SHP77 treated with DMSO at 0.1 percent for 48 hours (cell line): ENCODE measurements around the gene MAD1L1.

Experiments
- DNase-seq: peaks from one replicate; lab custom pipeline; 2025; lab: John Stamatoyannopoulos, UW

MAD1L1 gene

DNA sequence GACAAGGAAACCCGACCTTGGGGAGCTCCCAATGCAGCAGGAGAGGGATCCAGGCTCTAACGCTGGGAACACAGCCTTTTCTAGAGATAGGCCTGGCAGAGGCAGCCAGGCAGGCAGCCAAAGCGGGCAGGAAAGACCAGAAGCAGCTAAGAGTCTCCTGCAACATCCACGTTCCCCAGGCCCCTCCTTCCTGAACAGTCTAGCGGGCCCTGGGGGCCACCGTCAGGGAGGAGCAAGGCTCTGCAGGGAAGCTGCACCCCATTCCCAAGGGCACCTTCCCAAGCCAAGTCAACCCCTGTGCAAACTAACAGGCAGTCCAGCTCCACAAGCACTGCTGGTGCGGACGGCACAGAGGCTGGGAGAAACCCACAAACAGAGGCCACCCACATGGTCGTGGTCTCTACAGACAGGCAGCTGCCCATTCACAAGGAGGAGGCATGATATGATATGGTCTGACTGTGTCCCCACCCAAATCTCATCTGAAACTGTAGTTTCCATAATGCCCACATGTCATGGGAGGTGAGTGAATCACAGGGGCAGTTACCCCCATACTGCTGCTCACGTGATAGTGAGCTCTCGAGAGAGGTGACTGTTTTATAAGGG, 115.7 kb downstream of the MAD1L1 start:
- DNase-seq: no peak

DNA sequence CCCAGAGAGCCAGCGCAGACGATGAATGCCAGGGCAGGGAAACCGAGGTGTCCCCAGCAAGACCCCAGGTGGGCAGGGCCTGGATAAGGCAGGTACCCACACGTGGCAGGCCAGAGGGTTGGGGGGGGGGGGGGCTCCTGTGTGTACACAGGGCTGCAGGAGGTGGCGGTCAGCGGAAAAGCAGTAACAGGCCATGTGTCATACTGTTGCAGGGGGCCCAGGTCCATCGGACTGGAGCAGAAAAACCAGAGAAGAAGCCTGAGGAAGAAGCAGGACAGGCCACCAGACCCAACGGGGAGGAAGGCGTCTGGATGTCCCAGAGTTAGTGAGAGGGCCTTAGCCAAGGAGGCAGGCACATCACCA, 116.3 kb downstream of the MAD1L1 start:
- DNase-seq: no peak

DNA sequence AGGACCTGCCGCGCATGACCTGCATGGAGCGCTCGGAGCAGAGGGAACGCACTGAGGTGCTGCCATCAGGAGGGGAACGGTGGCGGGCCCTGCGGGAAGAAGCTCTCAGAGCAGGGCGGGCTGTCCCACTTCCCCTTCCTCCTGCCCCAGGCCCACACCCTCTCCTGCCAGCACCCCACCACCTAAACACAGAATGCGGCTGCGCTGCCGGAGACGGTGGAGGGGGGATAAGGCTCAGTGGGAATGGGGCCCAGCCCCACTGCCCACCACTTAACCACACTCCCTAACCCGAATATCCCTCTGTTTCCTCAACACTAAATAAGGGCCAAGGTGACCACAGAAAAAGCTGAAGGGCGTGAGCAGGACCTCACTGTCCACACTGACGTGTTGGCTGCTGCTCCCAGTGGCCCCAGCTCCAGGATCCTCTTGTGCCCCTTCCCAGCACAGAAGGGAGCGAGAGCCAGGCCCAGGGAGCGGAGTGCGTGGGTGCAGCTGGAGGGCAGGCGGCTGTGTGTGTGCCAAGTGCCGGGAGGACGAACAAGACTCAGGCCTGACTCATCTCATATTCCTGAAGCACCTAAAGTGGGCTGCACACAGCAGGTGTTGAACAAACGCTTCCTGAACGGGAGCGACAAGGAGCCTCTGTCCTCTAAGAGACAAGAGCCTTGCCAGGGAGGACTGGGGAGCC, 116.8 kb downstream of the MAD1L1 start:
- peak; percentile 77 for DNase-seq

DNA sequence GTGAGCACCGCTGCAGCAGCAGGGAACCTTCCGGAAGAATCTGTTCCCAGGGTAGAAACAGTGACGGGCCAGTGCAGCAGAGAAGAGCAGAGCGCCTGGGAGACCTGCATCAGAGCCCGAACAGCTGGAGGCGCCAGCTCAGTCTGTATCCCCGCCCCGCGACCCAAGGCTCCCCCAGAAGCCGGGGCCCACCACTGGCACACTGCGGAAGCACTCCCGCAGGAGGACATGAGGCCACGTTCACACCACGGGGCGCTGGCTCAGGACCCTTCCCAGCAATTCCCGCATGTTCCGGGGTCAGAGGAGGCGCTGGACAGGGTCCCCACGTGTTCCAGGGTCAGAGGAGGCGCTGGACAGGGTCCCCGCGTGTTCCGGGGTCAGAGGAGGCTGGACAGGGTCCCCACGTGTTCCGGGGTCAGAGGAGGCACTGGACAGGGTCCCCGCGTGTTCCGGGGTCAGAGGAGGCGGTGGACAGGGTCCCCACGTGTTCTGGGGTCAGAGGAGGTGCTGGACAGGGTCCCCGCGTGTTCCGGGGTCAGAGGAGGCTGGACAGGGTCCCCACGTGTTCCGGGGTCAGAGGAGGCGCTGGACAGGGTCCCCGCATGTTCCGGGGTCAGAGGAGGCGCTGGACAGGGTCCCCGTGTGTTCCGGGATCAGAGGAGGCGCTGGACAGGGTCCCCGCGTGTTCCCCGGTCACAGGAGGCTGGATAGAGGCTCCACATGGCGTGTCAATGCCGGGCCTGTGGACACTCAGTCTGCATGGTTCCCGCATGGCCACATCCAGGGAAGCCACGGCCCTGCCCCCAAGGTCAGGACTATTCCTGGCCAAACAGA, 117.6 kb downstream of the MAD1L1 start:
- no peak for DNase-seq

DNA sequence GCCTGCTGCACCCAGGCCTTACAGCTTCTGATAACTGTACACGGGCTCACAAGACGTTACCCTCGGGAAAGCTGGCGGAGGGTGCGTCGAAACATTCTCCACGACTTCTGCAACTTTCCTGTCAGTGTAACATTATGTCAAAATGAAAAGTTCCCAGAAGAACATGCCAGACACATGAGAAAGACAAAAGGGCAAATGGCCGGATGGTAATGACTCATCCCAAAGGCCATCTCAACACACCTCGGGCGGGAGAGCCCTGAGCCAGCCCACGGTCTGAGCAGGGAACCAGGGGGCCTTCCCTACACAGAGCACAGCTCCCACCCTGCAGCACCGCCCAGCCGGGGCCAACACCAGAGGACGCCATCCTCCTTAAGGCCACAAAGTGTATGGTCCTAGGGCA, 118.7 kb downstream of the MAD1L1 start:
- DNase-seq: no peak

DNA sequence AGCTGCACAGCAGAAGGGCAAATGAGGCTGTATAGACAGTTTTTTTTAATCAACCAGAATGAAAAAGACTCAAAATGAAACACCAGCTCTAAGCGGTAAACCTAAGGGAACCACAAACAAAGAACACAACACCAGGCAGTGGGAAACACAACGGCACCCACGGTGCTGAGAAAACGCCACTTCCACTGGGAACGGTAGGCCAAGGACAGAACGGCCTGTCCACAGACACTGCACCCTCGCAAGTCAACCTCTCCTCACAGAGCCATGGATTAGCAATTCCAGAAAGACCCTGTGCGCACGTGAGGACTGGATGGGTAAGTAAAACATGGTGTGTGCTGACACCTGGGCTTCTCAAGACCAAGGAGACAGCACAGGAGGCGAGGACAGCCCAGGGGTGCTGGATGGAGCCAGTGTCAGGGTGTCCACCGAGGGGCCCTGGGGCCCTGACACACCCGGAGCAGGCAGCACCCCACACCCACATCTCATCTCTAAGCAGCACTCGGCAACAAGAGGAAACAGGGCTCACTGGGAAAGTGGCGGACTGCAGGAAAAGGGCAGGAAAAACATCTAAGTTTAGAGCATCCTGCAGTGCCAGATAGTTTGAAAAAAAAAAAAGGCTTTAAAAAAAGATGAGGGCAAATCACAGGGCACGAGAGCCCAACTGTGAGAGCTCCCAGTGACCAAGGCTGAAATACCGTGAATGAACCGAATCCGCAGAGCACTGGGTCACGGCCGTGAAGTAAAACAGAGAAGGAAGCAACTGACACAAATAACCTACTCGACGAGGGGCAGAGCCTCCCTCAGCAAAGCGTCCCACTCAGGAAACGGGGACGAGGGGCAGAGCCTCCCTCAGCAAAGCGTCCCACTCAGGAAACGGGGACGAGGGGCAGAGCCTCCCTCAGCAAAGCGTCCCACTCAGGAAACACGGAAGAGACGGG, 120.2 kb downstream of the MAD1L1 start:
- DNase-seq: no peak

DNA sequence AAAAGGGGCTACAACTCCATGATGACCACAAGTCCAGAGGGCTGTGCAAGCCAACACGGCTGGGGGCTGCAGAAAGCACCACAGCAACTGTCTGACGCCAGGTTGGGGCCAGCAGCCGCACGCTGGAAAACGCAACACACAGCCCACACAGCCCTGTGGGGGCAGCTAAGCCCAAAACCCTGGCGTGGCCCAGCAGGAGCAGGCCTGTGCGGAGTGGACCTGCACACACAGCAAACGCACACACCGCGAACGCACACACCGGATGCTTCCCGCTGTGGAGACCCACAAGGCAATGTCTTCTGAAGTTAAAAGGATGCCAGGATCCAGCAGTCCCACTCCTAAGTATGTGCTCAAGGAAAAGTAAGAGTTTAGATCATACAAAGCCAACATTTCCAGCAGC, 121.2 kb downstream of the MAD1L1 start:
- no peak for DNase-seq

DNA sequence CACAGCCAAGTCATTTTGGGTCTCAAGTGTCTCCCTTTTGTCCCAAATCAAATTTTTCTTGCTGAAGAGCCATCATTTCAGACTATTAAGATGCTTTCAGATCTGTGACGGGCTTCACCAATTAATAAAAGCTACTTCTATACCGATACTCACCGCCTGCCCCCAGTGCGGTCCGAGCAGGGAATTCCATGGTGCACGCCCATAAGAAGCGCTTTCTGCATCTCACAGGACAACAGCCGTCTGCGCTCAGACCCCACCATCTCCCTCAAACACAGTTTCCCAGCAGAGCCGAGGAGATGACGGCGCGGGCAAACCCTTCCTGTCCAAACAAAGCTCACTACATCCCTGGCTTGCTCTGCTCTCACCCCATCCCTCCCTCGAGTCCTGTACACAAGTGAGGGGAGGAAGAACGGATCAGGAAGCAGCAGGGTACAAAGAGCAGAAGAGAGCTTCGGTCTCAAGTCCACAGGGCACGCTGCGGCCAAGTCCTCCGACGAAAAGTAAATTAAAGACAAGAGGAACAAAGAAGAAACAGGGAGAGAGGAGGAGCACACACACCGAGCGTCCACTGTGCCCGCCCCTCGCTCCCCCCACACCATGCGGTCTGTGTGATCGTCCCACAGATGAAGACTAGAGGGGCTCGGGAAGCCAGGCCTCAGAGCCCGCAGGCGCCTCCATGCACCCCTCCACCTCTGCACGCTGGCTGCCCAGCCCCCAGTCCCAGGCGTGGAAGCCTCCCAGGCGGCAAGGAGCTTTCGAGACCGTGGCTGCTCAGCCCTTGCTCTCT, 121.9 kb downstream of the MAD1L1 start:
- no peak for DNase-seq

DNA sequence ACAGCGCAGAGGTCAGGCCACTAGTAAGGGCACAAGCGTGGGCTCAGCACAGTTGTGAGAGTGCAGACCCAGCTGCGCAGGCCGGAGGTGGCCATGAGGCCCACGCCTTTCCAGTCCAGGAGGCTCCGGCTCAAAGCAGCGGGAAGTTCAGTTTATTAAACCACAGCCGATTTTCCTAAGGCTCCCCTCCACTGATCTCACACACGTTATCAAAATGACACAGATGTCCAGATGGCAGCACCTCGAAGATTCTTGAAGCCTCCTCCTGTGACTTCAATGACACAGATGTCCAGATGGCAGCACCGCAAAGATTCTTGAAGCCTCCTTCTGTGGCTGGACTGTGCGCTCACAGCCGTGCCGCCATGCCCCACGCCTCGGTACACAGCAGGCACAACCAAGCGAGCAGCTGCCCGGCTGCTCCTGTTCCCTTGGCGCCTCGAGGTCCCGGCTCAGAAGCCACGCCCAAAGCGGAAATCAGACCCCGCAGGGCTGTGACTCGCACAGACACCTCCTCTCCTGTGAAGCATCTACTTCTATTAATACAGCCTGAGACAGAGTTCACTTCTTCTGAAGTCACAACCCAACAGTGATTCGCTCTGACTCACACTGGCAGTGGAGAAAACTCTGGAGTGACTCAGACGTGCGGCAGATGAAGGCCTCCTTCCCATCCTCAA, 122.7 kb downstream of the MAD1L1 start:
- no peak for DNase-seq

DNA sequence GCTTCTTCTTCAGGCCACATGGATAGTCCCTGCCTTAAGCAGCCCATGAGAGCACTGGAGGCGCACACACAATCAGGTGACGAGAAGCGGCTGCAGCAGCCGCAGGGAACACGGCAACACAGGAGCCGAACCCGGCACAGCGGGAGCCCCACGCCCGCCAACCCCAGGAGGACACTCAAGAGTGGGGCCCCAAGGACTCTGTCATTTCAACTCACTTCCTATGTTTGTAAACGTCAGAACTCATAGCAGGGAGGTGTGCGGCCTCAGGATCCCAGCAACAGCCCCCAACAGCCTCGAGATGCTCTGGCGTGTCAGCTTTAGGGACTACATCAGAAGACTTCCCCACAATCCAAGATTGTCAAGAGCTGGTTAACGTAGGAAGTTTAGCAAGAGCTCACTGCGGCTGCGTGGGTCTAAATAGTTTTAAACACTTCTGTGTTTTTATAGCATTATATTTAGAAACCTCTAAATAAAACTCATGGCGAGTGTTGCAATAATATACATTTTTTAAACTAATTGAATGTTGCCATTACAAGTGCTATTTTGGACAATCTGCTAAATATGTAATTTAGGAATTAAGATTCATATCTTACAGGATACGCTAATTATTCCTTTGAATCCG, 123.4 kb downstream of the MAD1L1 start:
- DNase-seq: no peak

DNA sequence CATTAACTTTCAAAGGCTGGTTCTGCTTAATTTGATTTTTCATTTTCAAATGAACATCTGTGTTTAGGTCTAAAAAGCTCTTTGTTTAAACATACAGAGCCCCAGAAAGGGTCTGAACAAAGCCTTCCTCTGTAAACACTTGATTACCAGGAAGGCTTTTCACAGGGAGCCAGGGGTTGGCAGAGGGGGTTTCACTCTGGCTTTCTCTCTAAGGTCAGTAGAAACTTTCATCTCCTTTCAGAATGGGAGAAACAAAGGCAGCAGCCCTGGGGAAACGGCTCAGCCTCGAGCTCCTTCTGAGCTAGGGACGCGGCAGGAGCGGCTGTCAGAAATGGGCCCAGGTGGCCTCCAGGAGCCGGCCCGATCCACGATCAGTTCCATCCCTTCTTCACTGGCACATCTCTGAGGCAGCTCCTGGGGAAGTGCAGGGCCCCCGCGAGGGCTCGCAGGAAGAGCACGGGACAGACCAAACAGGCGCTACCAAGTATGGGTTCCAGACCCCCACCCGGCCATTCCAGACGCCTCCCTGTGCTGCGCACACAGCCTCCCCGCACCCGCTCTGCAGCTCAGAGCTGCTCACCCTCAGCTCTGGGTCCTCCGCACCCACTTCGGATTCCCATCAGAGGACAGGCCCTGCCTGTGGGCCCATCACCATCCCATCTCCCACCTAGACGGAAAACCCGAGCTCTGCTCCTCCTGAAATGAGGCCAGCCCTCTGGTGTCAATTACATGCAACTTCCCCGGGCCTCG, 124.1 kb downstream of the MAD1L1 start:
- no peak for DNase-seq

DNA sequence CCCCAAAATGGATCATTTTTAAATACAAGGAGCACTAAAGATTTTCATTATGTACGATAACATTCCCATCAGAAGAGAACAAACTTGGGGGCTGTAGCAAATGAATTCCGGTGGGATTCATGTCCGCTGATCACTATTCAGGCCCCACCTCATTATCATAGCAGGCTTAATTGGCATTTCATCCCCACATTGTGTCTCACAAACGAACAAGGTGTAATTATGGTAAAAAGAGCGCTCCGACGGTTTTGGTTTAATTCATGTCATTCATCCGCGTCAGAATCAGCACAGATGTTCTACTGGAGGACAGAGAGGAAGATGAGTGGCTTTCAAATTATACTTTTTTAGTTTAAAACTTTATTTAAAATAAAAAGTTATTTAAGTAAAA, 124.7 kb downstream of the MAD1L1 start:
- no peak for DNase-seq

DNA sequence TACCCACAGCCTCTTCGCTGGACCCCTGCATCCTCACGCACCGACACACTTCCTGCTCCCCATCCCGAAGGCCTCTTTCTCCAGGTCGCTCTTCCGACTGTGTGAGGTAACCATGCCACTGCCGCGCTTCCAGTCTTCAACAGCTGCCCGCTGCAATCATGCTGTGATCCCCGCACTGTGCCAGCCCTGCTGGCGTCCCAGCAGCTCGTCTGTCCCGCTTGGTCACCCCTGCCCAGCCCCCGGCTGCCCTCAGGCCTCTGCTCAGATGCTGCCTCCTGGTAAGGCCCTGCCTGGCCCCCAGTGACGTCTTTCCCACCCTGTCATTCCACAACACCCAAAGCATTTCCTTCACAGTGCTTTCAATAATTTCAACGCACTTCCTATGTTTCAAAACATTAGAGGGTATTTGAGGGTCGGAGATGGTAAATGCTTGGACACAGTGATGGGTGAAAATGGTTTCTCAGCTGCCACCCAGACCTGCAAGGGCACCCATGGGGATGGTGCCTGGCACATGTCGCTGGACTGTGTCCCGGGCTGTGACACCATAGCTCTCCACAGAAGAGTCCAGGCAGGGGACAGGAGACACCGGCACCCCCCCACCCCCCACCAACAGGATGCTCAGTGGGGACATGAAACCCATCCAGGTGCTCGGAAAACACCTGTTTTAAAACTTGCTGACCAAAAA, 125.2 kb downstream of the MAD1L1 start:
- DNase-seq: no peak

DNA sequence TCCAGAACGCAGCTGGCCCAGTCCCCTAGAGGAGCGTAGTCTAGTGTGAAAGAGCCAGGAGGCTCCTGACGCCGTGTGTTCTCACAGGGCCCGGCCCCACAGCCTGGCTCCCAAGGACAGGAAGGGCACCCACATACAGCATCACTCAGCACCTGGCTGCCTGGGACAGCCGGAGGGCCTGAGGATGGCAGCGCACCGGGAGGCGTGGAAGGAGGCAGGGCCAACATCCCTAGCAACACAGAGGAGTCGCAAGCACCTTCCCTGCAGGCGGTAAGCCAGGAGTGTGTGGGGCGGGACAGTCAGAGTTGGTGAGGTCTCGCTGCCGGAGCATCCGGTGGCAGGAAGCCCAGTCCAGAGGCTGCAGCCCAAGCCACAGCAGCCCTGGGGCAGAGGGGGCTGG, 125.8 kb downstream of the MAD1L1 start:
- no peak for DNase-seq

DNA sequence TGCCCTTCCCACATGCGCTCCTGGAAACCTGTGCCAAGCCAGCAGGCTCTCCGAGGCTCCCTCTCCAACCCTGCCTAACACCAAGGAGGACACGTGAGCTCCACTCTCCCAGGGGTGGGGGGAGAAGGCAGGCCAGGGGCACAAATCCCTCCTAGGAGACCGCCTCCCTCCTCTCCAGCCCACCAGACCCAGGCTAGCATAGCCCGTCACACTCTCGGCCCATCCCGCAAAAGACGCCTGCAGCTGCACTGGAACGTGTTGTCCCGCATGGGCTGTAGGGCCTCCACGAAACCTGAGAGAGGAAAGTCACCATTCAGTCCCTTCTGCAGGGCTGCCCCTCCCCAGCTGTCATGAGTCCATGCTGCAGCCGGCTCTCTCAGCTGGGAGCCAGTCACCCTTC, 126.3 kb downstream of the MAD1L1 start:
- no peak for DNase-seq

DNA sequence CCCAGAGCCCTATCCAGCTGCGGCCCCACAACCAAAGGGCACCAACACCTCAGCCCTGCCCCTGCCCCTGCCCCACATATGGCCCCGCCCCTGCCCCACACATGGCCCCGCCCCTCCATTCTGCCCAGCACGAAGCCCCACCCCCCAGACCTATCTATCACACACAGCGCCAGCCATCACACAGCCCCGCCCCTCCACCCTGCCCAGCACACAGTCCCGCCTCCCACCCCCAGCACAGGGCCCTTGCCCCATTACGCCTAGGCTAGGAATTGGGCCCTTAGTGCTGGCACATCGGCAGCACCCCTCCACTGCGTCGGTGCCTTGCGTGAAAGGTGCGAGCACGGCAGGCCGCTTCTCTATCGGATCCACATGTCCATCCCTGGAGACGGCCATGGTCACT, 126.8 kb downstream of the MAD1L1 start:
- DNase-seq: no peak

DNA sequence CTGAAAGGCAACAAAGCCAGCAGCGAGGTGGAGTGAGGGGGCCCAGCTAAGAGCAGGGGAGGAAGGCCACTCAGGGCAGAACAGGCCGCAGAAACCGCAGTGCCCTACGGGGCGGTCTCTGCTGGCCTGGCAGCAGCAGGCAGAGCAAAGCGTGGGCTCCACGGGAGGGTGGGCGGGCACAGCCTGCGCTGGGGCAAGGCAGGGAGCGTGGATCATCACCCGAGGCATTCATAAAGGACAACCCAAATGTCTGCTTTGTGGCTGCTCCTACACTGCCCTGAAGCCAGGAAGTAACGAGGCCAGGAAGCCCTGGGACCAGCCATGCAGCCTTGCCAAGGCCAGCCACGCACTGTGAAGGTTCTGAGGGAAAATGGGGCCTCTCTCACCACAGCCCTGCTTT, 127.5 kb downstream of the MAD1L1 start:
- no peak for DNase-seq

DNA sequence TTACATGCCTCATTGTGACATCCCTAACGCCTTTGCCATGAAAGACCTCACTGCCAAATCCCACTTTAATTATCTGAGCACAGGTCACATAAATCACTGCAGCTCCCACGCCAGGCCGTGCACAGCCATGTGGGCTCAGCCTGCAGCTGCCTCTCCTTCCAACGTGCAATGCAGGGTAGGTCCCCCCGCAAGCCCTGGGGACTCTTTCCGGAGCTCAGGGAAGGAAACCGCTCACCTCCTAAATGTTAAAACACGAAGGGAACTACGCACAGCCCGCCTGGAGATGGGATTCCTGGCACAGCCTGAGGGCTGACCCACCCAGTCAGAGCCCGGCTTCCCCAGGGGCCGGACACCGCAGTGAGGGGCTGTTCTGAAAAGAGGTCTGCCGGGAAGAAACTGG, 128.0 kb downstream of the MAD1L1 start:
- no peak for DNase-seq

DNA sequence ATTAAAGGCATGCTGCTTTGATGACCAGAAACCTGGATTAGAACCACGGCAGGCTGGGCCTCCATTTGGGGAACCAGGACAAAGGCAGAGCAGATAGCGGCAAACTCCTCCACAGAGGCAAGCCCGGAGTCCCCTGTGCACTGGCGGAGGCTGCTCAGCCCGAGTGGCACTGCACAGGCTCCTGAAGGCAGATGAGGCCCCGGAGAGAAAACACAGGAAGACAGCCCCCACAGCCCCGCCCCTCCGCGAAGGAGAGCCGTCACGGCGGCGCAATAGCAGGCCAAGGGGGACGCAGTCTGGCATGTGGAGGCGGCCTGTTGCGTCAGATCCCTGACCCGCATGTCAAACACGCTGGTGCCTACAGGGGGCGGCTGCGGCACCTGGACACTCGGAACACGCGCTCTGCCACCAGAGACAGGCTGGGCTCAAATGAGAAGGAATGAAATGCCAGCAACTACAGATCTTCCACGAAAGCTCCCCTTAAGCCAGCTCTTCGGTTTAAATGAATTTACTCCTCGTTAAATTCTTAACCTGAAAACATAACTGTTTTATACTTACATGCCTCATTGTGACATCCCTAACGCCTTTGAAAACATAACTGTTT, 128.5 kb downstream of the MAD1L1 start:
- peak; percentile 93 for DNase-seq
